ENCODE measurements around the gene C1QL3. TPM values are rescaled to one million over a fixed set of nuclear protein-coding genes. Genes with fewer than 3 reads are reported as not detected.

C1QL3 gene
- total RNA-seq, 1 experiment from 2014 or later = 4.0 TPM

DNA sequence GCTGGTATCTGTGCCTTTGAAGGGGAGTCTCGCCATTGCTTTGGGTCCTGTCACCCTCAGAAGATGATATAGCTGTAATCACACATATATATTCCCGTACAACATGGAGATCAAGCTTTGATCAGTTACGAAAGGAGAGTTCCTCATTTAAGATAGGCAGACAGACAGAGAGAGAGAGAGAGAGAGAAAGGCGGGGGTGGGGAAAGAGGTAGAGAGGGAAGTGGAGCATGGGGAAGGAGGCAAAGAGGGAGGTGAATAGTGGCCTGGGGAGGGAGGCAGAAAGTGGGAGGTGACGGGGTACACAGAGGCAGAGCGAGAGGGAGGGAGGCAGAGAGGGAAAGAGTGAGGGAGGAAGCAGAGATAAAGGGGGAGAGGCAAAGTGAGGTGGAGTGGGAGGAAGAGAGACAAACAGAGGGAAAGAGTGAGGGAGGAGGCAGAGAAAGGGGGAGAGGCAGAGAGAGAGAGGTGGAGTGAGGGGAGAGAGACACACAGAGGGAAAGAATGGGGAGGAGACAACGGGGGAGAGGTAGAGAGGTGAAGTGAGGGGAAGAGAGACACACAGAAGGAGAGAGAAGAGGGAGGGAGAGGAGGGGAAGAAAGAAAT, 44.6 kb upstream of the C1QL3 start:
- no peak overlapping the region; the same call in 1 of the 2 replicates for H3K14ac ChIP-seq (ENCODE audit: insufficient read depth, low read length)
- H3K27ac ChIP-seq (ENCODE audit: insufficient read length, low read depth, low read length) = no peak overlapping the region
- H3K79me1 ChIP-seq (ENCODE audit: insufficient read depth, low read depth, low read length, poor library complexity, severe bottlenecking) = no peaks in the 10 kb centered on the region
- H3K4me2 ChIP-seq (ENCODE audit: insufficient read depth, insufficient read length, low read length) = peak overlapping the region; percentile 65
- H4K91ac ChIP-seq (ENCODE audit: insufficient read length, low read depth, low read length) = no peak overlapping the region
- H2BK5ac ChIP-seq (ENCODE audit: insufficient read length, low read length) = no peak overlapping the region
- H3K9me3 Mint-ChIP-seq = no peaks in the 10 kb centered on the region; a peak in 1 of 5 replicates
- H3K23ac ChIP-seq (ENCODE audit: insufficient read length, low read depth, low read length) = no peak overlapping the region
- TF ChIP-seq, protein P1, sequence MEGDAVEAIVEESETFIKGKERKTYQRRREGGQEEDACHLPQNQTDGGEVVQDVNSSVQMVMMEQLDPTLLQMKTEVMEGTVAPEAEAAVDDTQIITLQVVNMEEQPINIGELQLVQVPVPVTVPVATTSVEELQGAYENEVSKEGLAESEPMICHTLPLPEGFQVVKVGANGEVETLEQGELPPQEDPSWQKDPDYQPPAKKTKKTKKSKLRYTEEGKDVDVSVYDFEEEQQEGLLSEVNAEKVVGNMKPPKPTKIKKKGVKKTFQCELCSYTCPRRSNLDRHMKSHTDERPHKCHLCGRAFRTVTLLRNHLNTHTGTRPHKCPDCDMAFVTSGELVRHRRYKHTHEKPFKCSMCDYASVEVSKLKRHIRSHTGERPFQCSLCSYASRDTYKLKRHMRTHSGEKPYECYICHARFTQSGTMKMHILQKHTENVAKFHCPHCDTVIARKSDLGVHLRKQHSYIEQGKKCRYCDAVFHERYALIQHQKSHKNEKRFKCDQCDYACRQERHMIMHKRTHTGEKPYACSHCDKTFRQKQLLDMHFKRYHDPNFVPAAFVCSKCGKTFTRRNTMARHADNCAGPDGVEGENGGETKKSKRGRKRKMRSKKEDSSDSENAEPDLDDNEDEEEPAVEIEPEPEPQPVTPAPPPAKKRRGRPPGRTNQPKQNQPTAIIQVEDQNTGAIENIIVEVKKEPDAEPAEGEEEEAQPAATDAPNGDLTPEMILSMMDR (conservative IDR thresholded peaks at IDR 0.05) = no peak
- no peak for DNase-seq
- WGBS (ENCODE audit: extremely low coverage, insufficient read length, low lambda C conversion rate) = no CpG with 5 or more reads among the region's 7 CpGs
- H3K79me2 ChIP-seq (ENCODE audit: insufficient read depth, low read length) = no peaks in the 10 kb centered on the region
- no peaks in the 10 kb centered on the region for H3K9me3 ChIP-seq (ENCODE audit: control insufficient read depth, low read depth, low read length)
- H3K36me3 Mint-ChIP-seq (ENCODE audit: insufficient read depth in 1 of 3, low read depth in 3 of 3) = no peaks in the 10 kb centered on the region
- no peak overlapping the region for H2BK120ac ChIP-seq (ENCODE audit: low read depth, low read length, poor library complexity, severe bottlenecking)
- no peak overlapping the region for H3K4ac ChIP-seq (ENCODE audit: low read depth, low read length)
- H3K27me3 Mint-ChIP-seq (ENCODE audit: low read depth) = no peaks in the 10 kb centered on the region
- no peak overlapping the region for H2BK12ac ChIP-seq (ENCODE audit: insufficient read length, low read depth, low read length)
- H2BK15ac ChIP-seq (ENCODE audit: low read depth, low read length) = no peak overlapping the region
- no peak overlapping the region for H2AK5ac ChIP-seq (ENCODE audit: insufficient read length, low read length)
- H3K4me3 Mint-ChIP-seq = peak overlapping the region in 1 of 2 experiments; percentile 60; a peak in 2 of 5 replicates
- no peak overlapping the region for H3T11ph ChIP-seq (ENCODE audit: low read length)
- H3K27ac Mint-ChIP-seq = peak overlapping the region in 1 of 3 experiments; percentile 25; a peak in 1 of 7 replicates
- no peaks in the 10 kb centered on the region for H3K4me1 ChIP-seq (ENCODE audit: insufficient read depth, low read length)
- H3K9ac ChIP-seq (ENCODE audit: extremely low read depth, insufficient read length, low read length) = no peak overlapping the region
- no peak overlapping the region for H2AFZ ChIP-seq (ENCODE audit: low read length)
- H3K18ac ChIP-seq (ENCODE audit: insufficient read length, low read depth, low read length) = no peak overlapping the region
- no peak overlapping the region for H4K8ac ChIP-seq (replicated peaks; ENCODE audit: insufficient read length, low read depth, low read length)
- no peak overlapping the region for H3K56ac ChIP-seq (ENCODE audit: insufficient read length, low read depth, low read length)
- peaks cover 11 to 12% of the 10 kb centered on the region in 2 experiments for H3K4me1 Mint-ChIP-seq
- H3K27me3 ChIP-seq (ENCODE audit: insufficient read depth, low read length) = no peaks in the 10 kb centered on the region
- no peak overlapping the region for H4K5ac ChIP-seq (ENCODE audit: insufficient read length, low read depth, low read length)
- H4K20me1 ChIP-seq (ENCODE audit: control insufficient read depth, insufficient read depth, insufficient read length) = no peaks in the 10 kb centered on the region
- no peaks in the 10 kb centered on the region for H3K23me2 ChIP-seq (ENCODE audit: insufficient read length, low read depth, low read length, poor library complexity, severe bottlenecking)
- H2BK20ac ChIP-seq (ENCODE audit: low read depth, low read length, poor library complexity, severe bottlenecking) = no peak overlapping the region

Measured in H9 (cell line).